NB4 (cell line): ENCODE data around the gene CFLAR.

Experiments used
- MYC ChIP-seq: IDR thresholded peaks from 2 replicates; pipeline ENCODE4 v1.6.1; 2011; ENCODE audit warnings: low read depth, low read length
- POLR2A ChIP-seq: IDR thresholded peaks from 2 replicates; pipeline ENCODE4 v1.6.1; 2011; ENCODE audit warnings: mild to moderate bottlenecking; ENCODE audit not compliant: insufficient read length; ENCODE audit errors: extremely low read depth

GRCh38 chr2:201164166-201164565, 48.2 kb downstream of the CFLAR start:
- TF ChIP-seq MYC = no peak
- TF ChIP-seq POLR2A = no peak
